GM23248 (cell line): ENCODE results near the gene CADM1.

Experiments
- EZH2 ChIP-seq: fragments of 200-600 bp; sonication (generic); IDR thresholded peaks from 2 replicates; pipeline ENCODE4 v1.6.1; 2018; ENCODE audit warnings: antibody characterized with exemption, mild to moderate bottlenecking; ENCODE audit not compliant: insufficient read depth, poor library complexity, severe bottlenecking
- EZH2phosphoT487 ChIP-seq: fragments of 200-600 bp; sonication (generic); IDR thresholded peaks from 2 replicates; pipeline ENCODE4 v1.6.1; 2018; ENCODE audit warnings: antibody characterized with exemption, moderate library complexity, mild to moderate bottlenecking, low read depth; ENCODE audit not compliant: insufficient read depth

GRCh38 chr11:115234794-115235193 is 269.4 kb downstream of the CADM1 start:
- TF ChIP-seq EZH2 (no peak), EZH2phosphoT487 (no peak)
